Skeletal muscle cell (primary cell): ENCODE results near the gene MPND.

Experiments
- DNase-seq: peaks from one replicate; pipeline ENCODE4 v3.0.0-alpha.2; 2010; ENCODE audit warnings: low read depth
- H3K4me3 ChIP-seq: 2 replicates; pipeline ENCODE4 v1.5.1; 2011; ENCODE audit warnings: low read depth, mild to moderate bottlenecking, control low read depth, low read length, moderate library complexity

The MPND gene

GRCh38 chr19:4391701-4392483 lies 48.5 kb downstream of the MPND start:
- no peak overlapping the region for H3K4me3 ChIP-seq
- peak; percentile 75 for DNase-seq

- no peak for DNase-seq
- H3K4me3 ChIP-seq, result no peak overlapping the region
Measured at GRCh38 chr19:4393947-4394590, 50.7 kb downstream of the MPND start.

DNA sequence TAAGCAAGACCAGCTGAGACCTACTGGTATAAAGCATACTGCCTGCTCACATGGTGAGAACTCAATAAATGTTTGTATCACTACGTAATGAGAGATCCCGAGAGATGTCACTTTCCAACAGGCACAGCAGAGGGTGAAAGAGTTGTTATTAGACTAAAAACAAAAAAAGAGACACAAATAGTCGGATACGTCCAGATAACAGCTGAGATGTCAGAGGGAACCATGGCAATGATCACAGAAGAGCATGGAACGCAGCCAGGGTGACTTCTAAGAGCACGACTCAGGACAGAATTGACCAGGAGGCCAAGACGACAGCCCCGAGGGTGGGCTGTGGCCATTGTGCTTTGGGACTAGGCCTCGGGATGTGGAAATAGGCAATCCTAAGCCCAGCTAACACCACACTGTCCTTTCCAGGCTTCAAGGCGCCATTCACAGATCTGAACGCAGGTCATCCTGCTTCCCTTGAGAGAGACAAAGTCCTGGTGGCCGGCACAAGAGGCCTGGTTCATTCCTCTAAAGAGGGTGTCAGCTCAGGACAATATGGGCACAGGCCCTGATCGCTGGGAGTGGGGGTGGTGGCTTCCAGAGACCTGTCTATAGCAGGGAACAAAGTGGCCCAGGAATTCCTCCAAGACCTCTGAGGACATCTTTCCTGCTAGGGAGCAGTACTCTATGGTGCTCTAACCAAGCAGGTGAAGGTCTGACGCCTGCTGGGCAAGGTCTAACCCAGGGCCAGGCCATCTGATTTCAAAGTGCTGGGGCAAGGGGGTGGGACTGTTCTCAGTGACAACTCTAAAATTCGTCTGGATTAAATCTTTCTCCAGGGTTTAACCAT lies 53.8 kb downstream of the MPND start:
- H3K4me3 ChIP-seq, result no peak overlapping the region
- DNase-seq, result no peak

DNA sequence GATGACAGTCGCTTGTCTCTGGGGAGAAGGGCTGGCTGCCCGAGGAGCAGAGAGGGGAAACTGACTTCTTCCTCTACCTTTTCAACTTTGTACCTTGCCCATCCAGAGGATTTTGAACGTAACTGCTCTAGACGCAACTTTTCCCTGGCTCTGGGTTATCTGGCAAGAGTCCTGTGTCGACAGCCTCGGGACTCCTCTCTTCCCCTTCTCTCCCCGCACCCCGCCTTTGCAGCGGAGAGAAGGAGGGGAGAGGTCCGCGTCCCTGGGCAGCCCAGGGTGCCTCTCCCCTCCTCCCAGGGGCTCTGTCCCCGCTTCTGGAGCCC lies 56.4 kb downstream of the MPND start:
- H3K4me3 ChIP-seq, result peak overlapping the region; percentile 97
- no peak for DNase-seq

DNA sequence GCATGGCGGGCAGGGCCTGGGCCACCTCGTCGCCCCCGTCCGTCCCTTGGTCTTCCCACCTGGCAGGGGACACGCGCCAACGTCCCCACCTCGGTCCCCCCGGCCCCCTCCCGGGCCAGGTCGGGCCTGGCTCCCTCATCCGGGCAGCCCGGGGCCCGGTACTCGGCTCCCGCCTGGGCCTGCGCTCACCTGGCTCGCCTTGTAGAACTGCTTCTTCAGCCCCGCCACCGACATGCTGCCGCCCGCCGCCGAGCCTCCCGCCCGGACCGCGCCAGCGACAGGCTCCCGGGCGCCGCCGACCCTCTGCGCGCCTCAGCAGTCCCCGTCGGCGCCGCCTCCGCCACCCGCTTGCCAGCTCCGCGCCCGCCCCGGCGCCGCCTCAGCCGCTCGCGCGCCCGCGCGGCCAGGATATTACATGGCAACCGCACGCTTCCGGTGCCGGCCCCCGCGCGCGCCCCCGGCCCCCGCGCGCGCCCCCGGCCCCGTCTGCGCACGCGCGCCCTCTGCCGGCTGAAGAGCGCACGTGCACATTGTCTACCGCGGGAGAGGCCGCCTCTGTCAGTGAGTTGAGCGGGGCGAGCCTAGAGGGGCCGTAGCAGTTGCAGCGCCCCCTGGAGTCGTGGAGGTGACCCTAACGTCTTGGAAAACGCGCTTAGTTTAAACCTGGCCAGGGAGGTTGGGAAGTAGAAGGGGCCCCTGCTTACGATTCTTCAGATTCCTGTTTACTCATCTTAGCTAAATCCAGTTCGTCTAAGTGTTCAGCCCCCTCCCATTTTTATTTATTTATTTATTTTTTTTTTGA lies 57.0 kb downstream of the MPND start, which contains the start of gene SH3GL1:
Gene SH3GL1, minus strand, starts transcription at position 413 of the 802 bp plus-strand sequence. Its CDS starts 179 bp downstream, at position 234.
- peak; percentile 44 for DNase-seq
- H3K4me3 ChIP-seq, result peak within 1 kb of the TSS; percentile 97

DNA sequence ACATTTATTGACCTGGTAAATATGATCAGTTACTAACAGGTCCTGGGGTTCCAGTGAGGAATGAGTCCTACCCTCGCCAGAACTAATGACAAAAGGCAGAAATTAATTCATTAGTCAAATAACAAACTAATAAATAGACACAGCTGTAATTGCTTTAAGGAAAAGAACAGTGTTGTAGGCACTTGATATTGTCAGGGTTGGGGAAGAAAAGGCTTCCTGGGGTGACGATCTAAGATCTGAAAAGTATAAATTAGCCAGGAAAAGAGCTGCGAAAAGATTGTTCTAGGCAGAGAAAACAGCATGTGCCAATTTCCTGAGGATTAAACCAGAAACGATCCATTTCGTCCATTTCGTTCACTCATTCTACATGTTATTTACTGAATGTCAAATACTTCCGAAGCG lies 58.4 kb downstream of the MPND start:
- peak overlapping the region; percentile 47 for H3K4me3 ChIP-seq
- DNase-seq, result no peak

- H3K4me3 ChIP-seq, result peak within 1 kb of the TSS; percentile 90
Measured at GRCh38 chr19:4402171-4403004, 59.0 kb downstream of the MPND start, which contains the start of gene CHAF1A. TSS of gene CHAF1A (plus strand) at chr19:4402640. CDS start at chr19:4402763, 123 bp downstream.

GRCh38 chr19:4403005-4403761 lies 59.8 kb downstream of the MPND start:
- H3K4me3 ChIP-seq, result peak overlapping the region; percentile 90
- DNase-seq, result no peak

More at GRCh38 chr19:4402171-4403004, 59.0 kb downstream of the MPND start, which contains the start of gene CHAF1A:
- DNase-seq, result peak; percentile 100

DNA sequence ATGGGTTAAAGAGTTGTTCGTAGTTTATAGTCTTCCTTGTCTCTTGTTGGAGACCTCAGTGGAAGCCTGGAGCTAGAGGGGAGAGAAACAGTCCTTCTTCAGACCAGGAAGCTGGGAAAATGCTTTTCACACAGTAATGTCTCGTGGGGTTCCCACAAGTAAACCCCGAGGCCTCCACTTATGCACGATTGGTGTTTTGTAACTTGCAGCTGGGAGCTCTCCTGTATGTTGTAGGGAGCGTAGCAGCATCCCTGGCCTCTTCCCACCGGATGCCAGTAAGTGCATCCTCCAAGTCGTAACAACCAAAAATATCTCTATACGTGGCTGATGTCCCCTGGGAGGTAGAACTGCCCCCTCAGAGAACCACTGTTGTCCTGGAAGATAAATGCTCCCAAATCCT lies 62.6 kb downstream of the MPND start:
- H3K4me3 ChIP-seq, result no peak overlapping the region
- no peak for DNase-seq

GRCh38 chr19:4406626-4407025 lies 63.3 kb downstream of the MPND start:
- DNase-seq, result no peak

GRCh38 chr19:4409123-4409933 lies 66.0 kb downstream of the MPND start:
- no peak overlapping the region for H3K4me3 ChIP-seq
- DNase-seq, result no peak

More at GRCh38 chr19:4406626-4407025, 63.3 kb downstream of the MPND start:
- no peak overlapping the region for H3K4me3 ChIP-seq
